Natural killer cell (primary cell): ENCODE results near the gene LSM14A. TPM values are rescaled to one million over a fixed set of nuclear protein-coding genes. Genes with fewer than 3 reads are reported as not detected.
"Not testable (repeated sequence)": the region's sequence is repeated elsewhere in the genome, so short reads cannot be mapped to it uniquely, and the experiment has no call there.

ENCODE experiments used
- ATAC-seq, 3 donors: fragments of 150-1000 bp in 2 of 3; fragments of 200-7000 bp in 1 of 3; cut with Tn5 transposase; 1 replicate in 1 of 3; 2 replicates in 2 of 3; pipeline ENCODE4 v1.10.0; 2021; ENCODE audit warnings: mild to moderate bottlenecking in 2 of 3, moderate library complexity in 2 of 3
- DNase-seq, 2 donors: peaks; one replicate each; pipeline versions ENCODE4 v3.0.0 to v3.0.0-alpha.2; 2013 to 2021; ENCODE audit warnings: mixed read lengths in 1 of 2
- H3K27ac ChIP-seq: one replicate; pipeline ENCODE4 v1.5.1; 2013; ENCODE audit warnings: mild to moderate bottlenecking, low read length
- H3K27me3 ChIP-seq: one replicate; pipeline ENCODE4 v1.6.1; 2013; ENCODE audit warnings: low read length; ENCODE audit not compliant: control insufficient read depth, insufficient read depth
- H3K36me3 ChIP-seq: one replicate; pipeline ENCODE4 v1.6.1; 2013; ENCODE audit warnings: low read length; ENCODE audit not compliant: control insufficient read depth, insufficient read depth
- H3K4me1 ChIP-seq: one replicate; pipeline ENCODE4 v1.6.1; 2013; ENCODE audit warnings: low read length; ENCODE audit not compliant: control insufficient read depth, insufficient read depth
- H3K4me3 ChIP-seq: one replicate; pipeline ENCODE4 v1.5.1; 2013; ENCODE audit warnings: low read length
- H3K9me3 ChIP-seq: one replicate; pipeline ENCODE4 v1.6.1; 2013; ENCODE audit warnings: low read length; ENCODE audit not compliant: control insufficient read depth, insufficient read depth
- H3K27ac Mint-ChIP-seq, 2 donors: one replicate each; pipeline ENCODE4 v1.8.0; 2022; ENCODE audit warnings: mild to moderate bottlenecking in 2 of 2, mixed read lengths in 2 of 2, moderate library complexity in 1 of 2
- H3K27me3 Mint-ChIP-seq, 2 donors: one replicate each; pipeline ENCODE4 v1.8.0; 2022; ENCODE audit warnings: low read depth in 2 of 2, mixed read lengths in 2 of 2
- H3K36me3 Mint-ChIP-seq: one replicate; pipeline ENCODE4 v1.8.0; 2022; ENCODE audit warnings: mixed read lengths
- H3K4me1 Mint-ChIP-seq, 2 donors: one replicate each; pipeline ENCODE4 v1.8.0; 2022; ENCODE audit warnings: mixed read lengths in 2 of 2
- H3K4me3 Mint-ChIP-seq: one replicate; pipeline ENCODE4 v1.8.0; 2022; ENCODE audit warnings: mild to moderate bottlenecking, moderate library complexity, mixed read lengths
- H3K9me3 Mint-ChIP-seq, 2 donors: one replicate each; pipeline ENCODE4 v1.8.0; 2022; ENCODE audit warnings: mixed read lengths in 2 of 2
- CTCF ChIP-seq: fragments of 200-600 bp; IDR thresholded peaks from one replicate; pipeline ENCODE4 v1.8.0; 2022; ENCODE audit warnings: antibody characterized with exemption
- WGBS: methylation state at CpG from one replicate; pipeline ENCODE4 v1.1.7; 2013; ENCODE audit warnings: missing lambda C conversion rate; ENCODE audit not compliant: insufficient coverage; 5-methylcytosine and 5-hydroxymethylcytosine counted together
- intact Hi-C: fragments of 100-400 bp; cut with micrococcal nuclease; formaldehyde crosslinking; loops from one replicate; pipeline ENCODE4 v1.14.2; 2022
- total RNA-seq, 4 donors: library from RNA; stranded (reverse); fragments of 120-200 nt in 1 of 4; gene quantifications; one replicate each; pipeline versions ENCODE4 v1.2.3 to v1.2.4, GENCODE V29; 2013 to 2022

Gene LSM14A
- total RNA-seq, 3 donors from 2014 or later (not counting 1 experiment from before 2014, with no cell fraction given): 201 to 246 (median 202) TPM

- H3K27ac Mint-ChIP-seq: no peak overlapping the region
Measured at GRCh38 chr19:34248941-34249340, 76.6 kb downstream of the LSM14A start.

GRCh38 chr19:34253167-34253566, 80.9 kb downstream of the LSM14A start:
- peaks cover 13% of the 10 kb centered on the region for H3K4me1 ChIP-seq
- not testable (repeated sequence) for H3K27me3 ChIP-seq, H3K36me3 Mint-ChIP-seq, H3K36me3 ChIP-seq, H3K9me3 Mint-ChIP-seq, ATAC-seq, H3K27ac ChIP-seq, H3K4me3 ChIP-seq, DNase-seq, H3K27me3 Mint-ChIP-seq, H3K9me3 ChIP-seq
- 96% methylated on average over 9 of the region's 14 CpGs for WGBS
- peak overlapping the region; percentile 94 for H3K4me3 Mint-ChIP-seq
- intact Hi-C loops: loop anchor here (5.0 kb wide), 1 partner anchor 84 kb away; no protein-coding TSS in a partner anchor
- H3K4me1 Mint-ChIP-seq: peaks cover 9 to 15% of the 10 kb centered on the region in 2 donors
- H3K27ac Mint-ChIP-seq: peak overlapping the region; percentile 87 to 98

More at GRCh38 chr19:34248941-34249340, 76.6 kb downstream of the LSM14A start:
- DNase-seq (no peak), ATAC-seq (no peak)
- Histone ChIP-seq H3K27me3 (no peaks in the 10 kb centered on the region), H3K4me1 (peaks cover 6% of the 10 kb centered on the region), H3K4me3 (no peak overlapping the region), H3K27ac (no peak overlapping the region), H3K9me3 (no peaks in the 10 kb centered on the region), H3K36me3 (no peaks in the 10 kb centered on the region)
- Mint-ChIP-seq H3K27me3 (no peaks in the 10 kb centered on the region), H3K9me3 (no peaks in the 10 kb centered on the region), H3K4me3 (no peak overlapping the region), H3K4me1 (peaks cover 5 to 6% of the 10 kb centered on the region in 2 donors), H3K36me3 (no peaks in the 10 kb centered on the region)
- no peak for TF ChIP-seq CTCF
- intact Hi-C loops: no loop called here
- 85% methylated on average over 4 of the region's 4 CpGs for WGBS

GRCh38 chr19:34253681-34254045, 81.4 kb downstream of the LSM14A start:
- H3K27ac ChIP-seq: peak overlapping the region; percentile 81

GRCh38 chr19:34254046-34254697, 81.9 kb downstream of the LSM14A start, which contains the start of gene GARRE1:
Gene GARRE1, plus strand, starts transcription at chr19:34254554. Its CDS starts 45,920 bp downstream, at chr19:34300474.
- no peaks in the 10 kb centered on the region for H3K36me3 ChIP-seq
- peak within 1 kb of the TSS; percentile 81 for H3K27ac ChIP-seq
- Mint-ChIP-seq H3K36me3 (no peaks in the 10 kb centered on the region), H3K27ac (peak within 1 kb of the TSS; percentile 87 to 98), H3K4me3 (peak within 1 kb of the TSS; percentile 94), H3K27me3 (no peaks in the 10 kb centered on the region), H3K9me3 (no peaks in the 10 kb centered on the region), H3K4me1 (peaks cover 11 to 17% of the 10 kb centered on the region in 2 donors)
- peak within 1 kb of the TSS; percentile 62 for H3K4me3 ChIP-seq
- no peaks in the 10 kb centered on the region for H3K9me3 ChIP-seq
- no peak for TF ChIP-seq CTCF
- H3K4me1 ChIP-seq: peaks cover 13% of the 10 kb centered on the region
- H3K27me3 ChIP-seq: no peaks in the 10 kb centered on the region
- intact Hi-C loops: loop anchor here (2.0 to 5.0 kb wide), 2 partner anchors 69 to 83 kb away; no protein-coding TSS in a partner anchor
- DNase-seq: peak; percentile 87 to 89
- ATAC-seq: peak; percentile 90 to 93 (median 93)
- under 1% methylated on average over 55 of the region's 56 CpGs for WGBS

More at GRCh38 chr19:34253681-34254045, 81.4 kb downstream of the LSM14A start:
- WGBS: 60% methylated on average over 17 of the region's 17 CpGs
- H3K27me3 Mint-ChIP-seq, ATAC-seq, H3K36me3 Mint-ChIP-seq, H3K9me3 Mint-ChIP-seq, H3K36me3 ChIP-seq, H3K27me3 ChIP-seq, DNase-seq, H3K9me3 ChIP-seq: not testable (repeated sequence)
- Mint-ChIP-seq H3K4me3 (peak overlapping the region; percentile 94), H3K27ac (peak overlapping the region; percentile 87 to 98), H3K4me1 (peaks cover 9 to 15% of the 10 kb centered on the region in 2 donors)
- Histone ChIP-seq H3K4me1 (peaks cover 13% of the 10 kb centered on the region), H3K4me3 (peak overlapping the region; percentile 62)
- intact Hi-C loops: loop anchor here (2.0 to 5.0 kb wide), 2 partner anchors 69 to 84 kb away; no protein-coding TSS in a partner anchor
